ENCODE results near the gene PTPN12. TPM values are rescaled to one million over a fixed set of nuclear protein-coding genes. Genes with fewer than 3 reads are reported as not detected.

The PTPN12 gene
- total RNA-seq, 4 donors from 2014 or later, result 63.9 to 75.3 (median 68.2) TPM

GRCh38 chr7:77550586-77550985 lies 13.5 kb downstream of the PTPN12 start:
- intact Hi-C loops (cut with DNase I; ENCODE audit: low total_unique reads), result no loop called here
- no peak for DNase-seq (ENCODE audit: low spot score in 2 of 2)

GRCh38 chr7:77553123-77553522 lies 16.0 kb downstream of the PTPN12 start:
- H3K4me3 ChIP-seq (ENCODE audit: low read depth, poor library complexity, severe bottlenecking), result no peak overlapping the region
- DNase-seq (ENCODE audit: low spot score in 2 of 2), result no peak
- TF ChIP-seq POLR2A (IDR thresholded peaks at IDR 0.05), result no peak
- TF ChIP-seq CTCF (IDR thresholded peaks at IDR 0.05), result no peak
- intact Hi-C loops (cut with DNase I; ENCODE audit: low total_unique reads), result no loop called here
- WGBS, 2 donors, result 84 to 93% methylated on average over 2 of the region's 2 CpGs

More at GRCh38 chr7:77550586-77550985, 13.5 kb downstream of the PTPN12 start:
- TF ChIP-seq POLR2A (IDR thresholded peaks at IDR 0.05), result no peak
- TF ChIP-seq CTCF (IDR thresholded peaks at IDR 0.05), result no peak
- WGBS, 2 donors, result 48 to 74% methylated on average over 3 of the region's 3 CpGs
- H3K4me3 ChIP-seq (ENCODE audit: low read depth, poor library complexity, severe bottlenecking), result no peak overlapping the region

- TF ChIP-seq CTCF (IDR thresholded peaks at IDR 0.05) (no peak), POLR2A (IDR thresholded peaks at IDR 0.05) (no peak)
- no peak overlapping the region for H3K4me3 ChIP-seq (ENCODE audit: low read depth, poor library complexity, severe bottlenecking)
- intact Hi-C loops (cut with DNase I; ENCODE audit: low total_unique reads), result no loop called here
- DNase-seq (ENCODE audit: low spot score in 2 of 2), result no peak
- WGBS, 2 donors, result 85 to 91% methylated on average over 2 of the region's 2 CpGs
These were observed 21.3 kb downstream of the PTPN12 start for GRCh38 chr7:77558284-77558967.

- 52 to 83% methylated on average over 3 of the region's 3 CpGs for WGBS, 2 donors
- TF ChIP-seq CTCF (IDR thresholded peaks at IDR 0.05), result no peak
- no peak for DNase-seq (ENCODE audit: low spot score in 2 of 2)
- intact Hi-C loops (cut with DNase I; ENCODE audit: low total_unique reads), result no loop called here
- no peak overlapping the region for H3K4me3 ChIP-seq (ENCODE audit: low read depth, poor library complexity, severe bottlenecking)
These were observed 24.3 kb downstream of the PTPN12 start for GRCh38 chr7:77561352-77561751.

GRCh38 chr7:77563275-77563674 lies 26.2 kb downstream of the PTPN12 start:
- TF ChIP-seq POLR2A (IDR thresholded peaks at IDR 0.05), result no peak
- TF ChIP-seq CTCF (IDR thresholded peaks at IDR 0.05), result no peak
- WGBS, 2 donors, result 53 to 80% methylated on average over 2 of the region's 2 CpGs
- no peak for DNase-seq (ENCODE audit: low spot score in 2 of 2)
- H3K4me3 ChIP-seq (ENCODE audit: low read depth, poor library complexity, severe bottlenecking), result no peak overlapping the region
- intact Hi-C loops (cut with DNase I; ENCODE audit: low total_unique reads), result no loop called here

GRCh38 chr7:77565917-77566316 lies 28.8 kb downstream of the PTPN12 start:
- no peak overlapping the region for H3K4me3 ChIP-seq (ENCODE audit: low read depth, poor library complexity, severe bottlenecking)
- no peak for DNase-seq (ENCODE audit: low spot score in 2 of 2)
- WGBS, 2 donors, result 81 to 88% methylated on average over 1 of the region's 1 CpG
- TF ChIP-seq POLR2A (IDR thresholded peaks at IDR 0.05) (no peak), CTCF (IDR thresholded peaks at IDR 0.05) (no peak)
- intact Hi-C loops (cut with DNase I; ENCODE audit: low total_unique reads), result no loop called here
